GM19452 (cell line): ENCODE results near the gene TTC33.

ENCODE experiments used
- ATAC-seq: cut with Tn5 transposase; IDR thresholded peaks from one replicate; pipeline ENCODE4 v1.9.1; 2021; ENCODE audit not compliant: unreplicated experiment

The TTC33 gene

DNA sequence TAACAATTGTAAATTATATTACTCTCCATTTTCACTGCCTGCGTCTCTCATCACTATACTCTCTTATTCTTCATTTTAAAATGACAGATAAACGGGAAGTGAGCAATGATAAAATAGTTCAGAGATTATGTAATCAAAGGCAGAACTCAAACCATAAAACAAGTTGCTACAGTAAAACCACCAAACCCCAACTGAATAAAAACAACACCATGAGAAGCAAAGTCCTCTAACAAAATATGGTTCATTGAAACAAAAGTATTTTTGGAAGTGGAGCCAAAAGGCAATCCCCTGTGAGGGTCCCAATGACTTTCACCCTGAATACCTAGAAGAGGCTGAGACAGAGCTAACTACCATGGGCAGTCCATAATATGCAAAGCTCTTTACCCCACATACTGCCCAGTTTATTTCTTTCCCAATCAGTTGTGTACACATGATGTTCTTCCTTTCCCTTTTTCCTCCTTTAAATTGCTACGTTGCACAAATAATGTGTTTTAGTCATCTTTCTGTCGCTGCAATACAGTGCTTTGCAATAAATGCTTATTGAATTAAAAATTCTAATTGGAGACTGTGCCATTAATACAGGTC is 140.1 kb downstream of the TTC33 start:
- ATAC-seq, result no peak

DNA sequence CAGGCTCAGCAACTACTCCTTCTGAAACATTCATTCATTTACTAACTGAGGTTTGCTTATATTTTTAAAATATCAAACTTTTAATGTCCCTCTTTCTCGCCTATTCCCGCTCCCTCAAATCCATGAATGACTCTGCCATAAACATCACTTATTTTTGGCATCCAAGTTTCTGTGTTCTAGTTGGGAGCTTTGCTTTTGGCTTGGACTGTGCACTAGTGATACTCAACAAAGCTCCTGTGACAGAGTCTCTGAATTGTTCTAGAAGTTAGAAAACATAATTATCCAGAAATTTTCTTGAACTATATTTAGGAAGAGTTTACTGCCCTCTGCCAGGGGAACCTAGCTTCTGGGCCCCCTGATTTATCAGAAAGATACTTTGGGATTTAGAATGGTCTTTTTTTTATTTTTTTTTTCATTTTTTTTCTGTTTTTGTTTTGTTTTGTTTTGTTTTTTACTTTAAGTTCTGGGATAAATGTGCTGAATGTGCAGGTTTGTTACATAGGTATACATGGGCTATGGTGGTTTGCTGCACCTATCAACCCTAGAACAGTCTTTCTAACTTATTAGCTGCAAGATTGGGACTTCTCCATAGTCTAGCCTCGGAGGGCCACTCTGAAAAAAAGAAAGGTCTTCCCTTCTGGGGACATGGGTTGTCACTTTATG is 140.7 kb downstream of the TTC33 start:
- ATAC-seq, result no peak

DNA sequence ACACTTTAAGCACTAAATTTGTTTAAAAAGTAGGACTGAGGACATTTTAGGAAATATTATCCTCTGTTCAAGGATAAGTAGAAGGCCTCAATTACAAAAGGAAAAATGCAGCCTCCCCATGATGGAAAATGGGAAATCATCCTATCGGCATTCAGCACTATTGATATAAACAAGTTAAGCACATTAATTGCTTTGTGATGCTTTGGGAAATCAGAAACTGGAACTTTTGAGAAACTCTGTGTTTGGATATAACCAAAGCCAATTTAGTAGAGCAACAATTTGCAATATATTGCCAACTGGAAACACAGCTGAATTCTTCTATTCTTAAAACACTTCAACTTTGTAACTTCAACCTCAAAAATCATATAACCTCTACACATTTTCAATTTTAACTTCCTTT is 141.3 kb downstream of the TTC33 start:
- ATAC-seq, result no peak

- ATAC-seq, result no peak
These were observed 148.6 kb downstream of the TTC33 start for GRCh38 chr5:40607202-40607601.

DNA sequence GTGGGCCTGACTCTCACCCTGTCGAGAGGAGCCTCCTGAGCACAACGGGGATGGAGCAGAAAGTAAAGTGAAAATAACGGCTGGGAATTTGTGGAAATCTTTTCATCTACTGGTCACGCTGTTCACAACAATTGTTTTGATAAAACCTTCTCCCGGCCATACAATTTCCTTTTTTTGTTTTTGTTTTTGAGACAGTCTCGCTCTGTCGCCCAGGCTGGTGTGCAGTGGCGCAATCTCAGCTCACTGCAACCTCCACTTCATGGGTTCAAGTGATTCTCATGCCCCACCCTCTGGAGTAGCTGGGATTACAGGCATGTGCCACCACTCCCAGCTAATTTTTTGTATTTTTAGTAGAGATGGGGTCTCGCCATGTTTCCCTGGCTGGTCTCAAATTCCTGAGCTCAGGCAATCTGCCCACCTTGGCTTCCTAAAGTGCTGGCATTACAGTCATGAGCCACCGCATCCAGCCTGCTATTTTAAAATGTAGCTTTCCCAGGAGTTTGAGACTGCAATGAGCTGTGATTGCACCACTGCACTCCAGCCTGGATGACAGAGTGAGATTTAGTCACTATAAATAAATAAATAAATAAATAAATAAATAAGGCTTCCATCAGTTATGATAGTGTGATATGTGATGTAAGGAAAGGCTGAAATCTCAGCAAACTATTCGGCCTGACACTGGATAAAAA is 149.5 kb downstream of the TTC33 start:
- ATAC-seq, result no peak

- ATAC-seq, result no peak
These were observed 150.3 kb downstream of the TTC33 start for GRCh38 chr5:40605295-40605958.

GRCh38 chr5:40603378-40603777 is 152.4 kb downstream of the TTC33 start:
- ATAC-seq, result no peak

DNA sequence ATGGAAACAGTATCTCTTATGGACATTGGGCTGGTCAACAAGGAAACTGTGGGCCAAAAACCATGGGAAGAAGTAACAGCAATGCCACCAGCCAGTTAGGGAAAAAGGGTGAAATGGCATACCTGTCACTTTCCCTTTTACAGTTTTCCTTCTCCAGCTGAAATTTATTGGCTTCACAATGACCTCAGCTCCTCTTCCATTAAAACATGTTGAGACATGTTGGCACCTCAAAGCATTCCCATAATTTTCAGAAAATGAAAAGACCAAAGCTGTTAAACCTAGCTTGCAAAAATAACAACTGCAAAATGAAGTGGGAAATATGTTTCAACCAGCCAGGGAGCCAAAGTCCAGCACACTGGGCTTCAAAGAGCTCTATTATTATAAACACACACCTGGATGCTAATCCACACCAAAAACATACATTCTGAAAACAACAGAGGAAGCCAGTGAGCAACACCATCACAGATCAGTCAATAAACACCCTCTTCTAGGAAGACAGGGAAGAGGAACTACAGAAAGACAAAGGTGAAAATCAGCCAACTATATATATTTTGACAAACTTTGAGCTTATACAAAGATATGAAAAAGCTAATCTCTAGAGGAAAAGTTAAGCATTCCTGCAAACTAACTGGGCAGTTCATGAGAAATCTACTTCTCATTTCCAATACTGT is 154.4 kb downstream of the TTC33 start:
- no peak for ATAC-seq

- ATAC-seq, result no peak
These were observed 155.4 kb downstream of the TTC33 start for GRCh38 chr5:40600383-40600782.

DNA sequence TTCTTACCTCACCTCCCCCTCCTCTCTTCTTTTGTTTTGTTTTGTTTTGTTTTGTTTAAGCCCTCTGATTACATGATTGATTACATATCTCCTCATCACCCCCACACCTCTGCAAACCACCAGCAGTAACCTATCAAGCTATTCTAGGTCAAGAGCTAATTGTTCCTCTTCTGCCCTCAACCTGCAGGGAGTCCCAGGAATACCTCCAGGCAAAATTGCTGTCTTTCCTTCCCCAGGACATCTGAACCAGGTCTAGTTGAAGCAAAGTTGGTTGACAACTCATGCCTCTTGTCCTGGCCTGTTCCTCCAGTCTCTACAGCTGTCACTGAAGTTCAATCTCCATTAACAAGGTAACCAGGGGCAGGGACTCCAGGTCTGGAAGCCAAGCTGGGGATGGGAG is 156.1 kb downstream of the TTC33 start:
- no peak for ATAC-seq

DNA sequence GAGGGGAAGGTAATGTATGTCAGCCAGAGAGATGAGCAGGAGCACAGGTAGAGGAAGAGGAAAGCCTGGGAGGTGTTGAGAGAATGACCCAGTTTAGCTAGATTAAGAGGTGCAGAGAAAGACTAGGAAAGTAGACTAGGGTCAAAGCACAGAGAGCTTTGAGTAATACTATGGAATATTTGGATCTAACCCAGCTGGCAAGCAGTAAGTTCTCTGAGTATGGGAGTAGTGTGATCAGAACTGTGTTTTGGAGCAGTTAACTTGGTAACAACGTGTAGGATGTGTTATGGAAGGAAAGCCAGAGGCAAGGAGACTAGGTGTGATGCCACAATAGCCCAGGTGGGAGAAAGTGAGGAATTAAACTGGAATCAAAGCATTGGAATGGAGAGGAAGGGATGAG is 160.9 kb downstream of the TTC33 start:
- no peak for ATAC-seq

DNA sequence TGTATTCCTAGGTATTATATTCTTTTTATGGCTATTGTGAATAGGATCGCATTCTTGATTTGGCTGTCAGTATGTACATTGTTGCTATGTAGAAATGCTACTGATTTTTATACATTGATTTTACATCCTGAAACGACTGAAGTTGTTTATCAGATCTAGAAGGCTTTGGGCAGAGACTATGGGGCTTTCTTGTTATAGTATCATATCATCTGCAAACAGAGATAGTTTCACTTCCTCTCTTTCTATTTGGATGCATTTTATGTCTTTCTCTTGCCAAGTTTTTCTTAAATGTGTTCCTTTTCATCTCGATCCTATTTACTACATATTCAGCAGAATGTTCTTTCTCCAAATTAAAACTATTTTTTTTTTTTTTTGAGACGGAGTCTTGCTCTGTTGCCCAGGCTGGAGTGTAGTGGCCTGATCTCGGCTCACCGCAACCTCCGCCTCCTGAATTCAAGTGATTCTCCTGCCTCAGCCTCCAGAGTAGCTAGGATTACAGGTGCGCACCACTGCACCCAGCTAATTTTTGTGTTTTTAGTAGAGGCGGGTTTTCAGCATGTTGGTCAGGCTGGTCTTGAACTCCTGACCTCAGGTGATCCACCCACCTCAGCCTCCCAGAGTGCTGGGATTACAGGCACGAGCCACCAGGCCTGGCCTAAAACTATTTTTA is 163.9 kb downstream of the TTC33 start:
- peak; percentile 92 for ATAC-seq

GRCh38 chr5:40587376-40587775 is 168.4 kb downstream of the TTC33 start:
- ATAC-seq, result no peak

- no peak for ATAC-seq
These were observed 170.1 kb downstream of the TTC33 start for GRCh38 chr5:40585537-40586267.

GRCh38 chr5:40584054-40584453 is 171.7 kb downstream of the TTC33 start:
- ATAC-seq, result no peak

GRCh38 chr5:40578501-40579451 is 177.0 kb downstream of the TTC33 start:
- peak; percentile 81 for ATAC-seq

DNA sequence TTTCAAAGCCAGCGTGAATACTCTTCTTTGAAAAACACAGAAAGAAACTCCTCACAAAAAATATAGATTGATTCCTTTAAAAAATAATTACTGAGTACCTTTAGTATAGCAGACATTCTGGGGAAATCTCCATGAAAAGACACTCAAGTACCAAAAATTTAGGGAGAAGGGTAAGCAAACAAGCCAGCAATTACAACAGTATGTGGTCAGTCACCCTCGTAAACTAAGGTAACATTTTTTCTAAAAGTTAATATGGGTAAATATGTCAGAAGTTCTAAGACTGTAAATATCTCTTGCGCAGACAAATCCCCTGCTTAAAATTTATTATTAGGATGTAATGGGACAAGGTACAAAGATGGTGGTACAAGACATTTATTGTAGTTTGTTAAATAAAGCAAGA is 178.0 kb downstream of the TTC33 start:
- ATAC-seq, result no peak

- ATAC-seq, result no peak
These were observed 179.8 kb downstream of the TTC33 start for GRCh38 chr5:40575921-40576320.

DNA sequence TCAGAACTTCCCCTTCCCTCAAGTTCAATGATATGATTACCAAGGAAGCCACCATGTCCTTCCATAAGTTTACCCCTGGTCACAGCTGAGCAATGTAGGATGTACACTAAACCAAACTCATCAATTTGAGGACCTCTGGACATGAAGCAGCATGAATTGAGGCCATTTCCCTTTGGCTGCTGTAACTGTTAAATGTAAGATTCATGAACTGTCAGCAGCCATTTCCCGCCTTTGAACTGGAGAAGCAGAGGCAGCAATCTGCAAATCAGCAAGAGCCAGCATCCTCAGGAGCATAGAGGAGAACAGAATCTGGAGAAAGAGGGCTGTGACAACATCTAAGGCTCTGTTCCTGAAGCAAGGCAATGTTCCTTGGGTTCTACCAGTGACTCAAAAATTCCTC is 180.3 kb downstream of the TTC33 start:
- ATAC-seq, result no peak
